B cell (primary cell): ENCODE results near the gene ZIC2. TPM values are rescaled to one million over a fixed set of nuclear protein-coding genes. Genes with fewer than 3 reads are reported as not detected.

ENCODE experiments used
- ATAC-seq: fragments of 200-7000 bp; cut with Tn5 transposase; one replicate; pipeline ENCODE4 v1.10.0; 2021; ENCODE audit warnings: low read depth, mild to moderate bottlenecking, moderate number of reproducible peaks, moderate library complexity
- CTCF ChIA-PET: fragments of 350-600 bp; sonication (Branson Sonifier 250); formaldehyde crosslinking; loops from one replicate; lab custom pipeline; 2021; ENCODE audit warnings: antibody characterized with exemption, inconsistent platforms; lab: Charles Lee
- POLR2A ChIA-PET: fragments of 350-600 bp; sonication (Branson Sonifier 250); formaldehyde crosslinking; loops from one replicate; lab custom pipeline; 2021; ENCODE audit warnings: antibody characterized with exemption; lab: Charles Lee
- DNase-seq: peaks from one replicate; pipeline ENCODE4 v3.0.0; 2013
- H2AFZ ChIP-seq: 2 replicates; pipeline ENCODE4 v1.6.1; 2012; ENCODE audit warnings: mild to moderate bottlenecking, low read depth, low read length; ENCODE audit not compliant: insufficient read depth, poor library complexity, severe bottlenecking
- H3K27ac ChIP-seq, 2 donors: 1 replicate in 1 of 2; 2 replicates in 1 of 2; pipeline ENCODE4 v1.5.1; 2012 to 2013; ENCODE audit warnings: low read length in 2 of 2, mild to moderate bottlenecking in 2 of 2, moderate library complexity in 1 of 2
- H3K27me3 ChIP-seq, 4 experiments: fragments of 200-600 bp in 1 of 4; sonication (generic) in 1 of 4; replicated peaks in 1 of 4; 1 replicate in 2 of 4; 2 replicates in 2 of 4; pipeline versions ENCODE4 v1.6.1 to v1.7.0; 2013 to 2016; ENCODE audit warnings: low read length in 3 of 4, mild to moderate bottlenecking in 2 of 4, mixed read lengths in 1 of 4, moderate library complexity in 1 of 4; ENCODE audit not compliant: insufficient read depth in 4 of 4, control insufficient read depth in 3 of 4; ENCODE audit errors: control extremely low read depth in 1 of 4
- H3K36me3 ChIP-seq, 2 experiments: replicated peaks in 1 of 2; 1 replicate in 1 of 2; 2 replicates in 1 of 2; pipeline versions ENCODE4 v1.6.1 to v1.7.1; 2013; ENCODE audit warnings: low read length in 1 of 2; ENCODE audit not compliant: insufficient read depth in 2 of 2, control insufficient read depth in 1 of 2; ENCODE audit errors: control extremely low read depth in 1 of 2, extremely low read depth in 1 of 2
- H3K4me1 ChIP-seq, 2 donors: fragments of 200-600 bp in 1 of 2; sonication (generic) in 1 of 2; 1 replicate in 1 of 2; 2 replicates in 1 of 2; pipeline versions ENCODE4 v1.5.1 to v1.6.1; 2013 to 2017; ENCODE audit warnings: low read length in 2 of 2; ENCODE audit not compliant: control insufficient read depth in 2 of 2, insufficient read depth in 2 of 2
- H3K4me2 ChIP-seq: replicated peaks from 2 replicates; pipeline ENCODE3; 2012; ENCODE audit warnings: mild to moderate bottlenecking, low read depth, low read length; ENCODE audit not compliant: poor library complexity, severe bottlenecking
- H3K4me3 ChIP-seq, 5 experiments: fragments of 200-600 bp in 1 of 5; sonication (generic) in 1 of 5; 1 replicate in 3 of 5; 2 replicates in 2 of 5; pipeline versions ENCODE4 v1.5.1 to v1.7.0; 2011 to 2016; ENCODE audit warnings: low read length in 4 of 5, mild to moderate bottlenecking in 4 of 5, low read depth in 2 of 5, control low read depth in 1 of 5, moderate library complexity in 1 of 5; ENCODE audit not compliant: insufficient read depth in 1 of 5; ENCODE audit errors: control extremely low read depth in 1 of 5, extremely low read depth in 1 of 5
- H3K79me2 ChIP-seq: fragments of 200-600 bp; sonication (generic); one replicate; pipeline ENCODE4 v1.6.0; 2016; ENCODE audit warnings: low read length; ENCODE audit not compliant: control insufficient read depth, insufficient read depth
- H3K9ac ChIP-seq: fragments of 200-600 bp; sonication (generic); 2 replicates; pipeline ENCODE4 v1.6.1; 2017; ENCODE audit warnings: mild to moderate bottlenecking, low read length, moderate library complexity
- H3K9me3 ChIP-seq, 3 donors: one replicate each; pipeline versions ENCODE4 v1.6.1 to v1.7.1; 2013; ENCODE audit warnings: low read length in 2 of 3; ENCODE audit not compliant: control insufficient read depth in 2 of 3, insufficient read depth in 1 of 3; ENCODE audit errors: control extremely low read depth in 1 of 3
- H4K20me1 ChIP-seq: 2 replicates; pipeline ENCODE4 v1.6.0; 2012; ENCODE audit warnings: mild to moderate bottlenecking, low read length; ENCODE audit not compliant: insufficient read depth, control insufficient read depth, poor library complexity, severe bottlenecking
- H3K27ac Mint-ChIP-seq: one replicate; pipeline ENCODE4 v1.8.0; 2021; ENCODE audit warnings: mixed read lengths
- H3K27me3 Mint-ChIP-seq: one replicate; pipeline ENCODE4 v1.8.0; 2021; ENCODE audit warnings: mixed read lengths
- H3K4me1 Mint-ChIP-seq: one replicate; pipeline ENCODE4 v1.8.0; 2021; ENCODE audit warnings: mixed read lengths
- H3K4me3 Mint-ChIP-seq: one replicate; pipeline ENCODE4 v1.8.0; 2021; ENCODE audit warnings: mixed read lengths
- H3K9me3 Mint-ChIP-seq: one replicate; pipeline ENCODE4 v1.8.0; 2022; ENCODE audit warnings: mixed read lengths; ENCODE audit not compliant: insufficient read depth
- EZH2 ChIP-seq: IDR thresholded peaks from 2 replicates; pipeline ENCODE4 v1.6.1; 2012; ENCODE audit warnings: borderline replicate concordance, low read depth, mild to moderate bottlenecking, moderate library complexity, low read length; ENCODE audit not compliant: insufficient read depth, poor library complexity, severe bottlenecking
- WGBS: methylation state at CpG from one replicate; pipeline ENCODE4 v1.1.5; 2013; ENCODE audit warnings: missing lambda C conversion rate; ENCODE audit not compliant: insufficient coverage; 5-methylcytosine and 5-hydroxymethylcytosine counted together
- intact Hi-C: fragments of 100-400 bp; cut with micrococcal nuclease; formaldehyde crosslinking; loops from one replicate; pipeline ENCODE4 v1.10.0; 2022
- polyA plus RNA-seq: library from polyadenylated mRNA; depleted of rRNA; stranded (reverse); fragments of >200 nt; gene quantifications from 2 replicates; pipeline ENCODE4 v1.2.3, GENCODE V29; 2012
- total RNA-seq, 2 donors: library from RNA; stranded (reverse); fragments of 120-200 nt in 1 of 2; gene quantifications; 1 replicate in 1 of 2; 2 replicates in 1 of 2; pipeline versions ENCODE4 v1.2.3 to v1.2.4, GENCODE V29; 2013 to 2022
- TF ChIP-seq, protein P1 (sequence below): fragments of 200-600 bp; IDR thresholded peaks from one replicate; pipeline ENCODE4 v1.8.0; 2022; ENCODE audit warnings: antibody characterized with exemption, mild to moderate bottlenecking

Gene ZIC2
- total and polyA plus RNA-seq, 2 donors (not counting 1 experiment from before 2014, with no cell fraction given): not detected

GRCh38 chr13:99978799-99979452 is 2.7 kb upstream of the ZIC2 start:
- Mint-ChIP-seq H3K4me1 (peaks cover 8% of the 10 kb centered on the region), H3K4me3 (peak overlapping the region; percentile 50), H3K27me3 (peaks cover 56% of the 10 kb centered on the region), H3K27ac (no peak overlapping the region), H3K9me3 (no peaks in the 10 kb centered on the region)
- Histone ChIP-seq H3K9ac (no peak overlapping the region), H3K4me1 (peaks cover 21 to 58% of the 10 kb centered on the region in 2 donors), H4K20me1 (no peaks in the 10 kb centered on the region), H3K27ac (no peak overlapping the region), H3K79me2 (no peaks in the 10 kb centered on the region), H2AFZ (no peak overlapping the region), H3K4me3 (peak overlapping the region in 1 of 5 experiments; percentile 25), H3K27me3 (peaks cover 4 to 85% (median 74%) of the 10 kb centered on the region in 4 experiments), H3K9me3 (peaks cover 6 to 63% (median 42%) of the 10 kb centered on the region in 3 donors), H3K36me3 (no peaks in the 10 kb centered on the region), H3K4me2 (no peak overlapping the region)
- TF ChIP-seq, protein P1, sequence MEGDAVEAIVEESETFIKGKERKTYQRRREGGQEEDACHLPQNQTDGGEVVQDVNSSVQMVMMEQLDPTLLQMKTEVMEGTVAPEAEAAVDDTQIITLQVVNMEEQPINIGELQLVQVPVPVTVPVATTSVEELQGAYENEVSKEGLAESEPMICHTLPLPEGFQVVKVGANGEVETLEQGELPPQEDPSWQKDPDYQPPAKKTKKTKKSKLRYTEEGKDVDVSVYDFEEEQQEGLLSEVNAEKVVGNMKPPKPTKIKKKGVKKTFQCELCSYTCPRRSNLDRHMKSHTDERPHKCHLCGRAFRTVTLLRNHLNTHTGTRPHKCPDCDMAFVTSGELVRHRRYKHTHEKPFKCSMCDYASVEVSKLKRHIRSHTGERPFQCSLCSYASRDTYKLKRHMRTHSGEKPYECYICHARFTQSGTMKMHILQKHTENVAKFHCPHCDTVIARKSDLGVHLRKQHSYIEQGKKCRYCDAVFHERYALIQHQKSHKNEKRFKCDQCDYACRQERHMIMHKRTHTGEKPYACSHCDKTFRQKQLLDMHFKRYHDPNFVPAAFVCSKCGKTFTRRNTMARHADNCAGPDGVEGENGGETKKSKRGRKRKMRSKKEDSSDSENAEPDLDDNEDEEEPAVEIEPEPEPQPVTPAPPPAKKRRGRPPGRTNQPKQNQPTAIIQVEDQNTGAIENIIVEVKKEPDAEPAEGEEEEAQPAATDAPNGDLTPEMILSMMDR: no peak
- peak; percentile 32 for TF ChIP-seq EZH2
- ATAC-seq (no peak), DNase-seq (peak; percentile 37)
- ChIA-PET CTCF (no interaction called here), POLR2A (no interaction called here)
- 15% methylated on average over 7 of the region's 18 CpGs for WGBS
- intact Hi-C loops: loop anchor here (10.0 kb wide), 1 partner anchor 534 kb away; no protein-coding TSS in a partner anchor

DNA sequence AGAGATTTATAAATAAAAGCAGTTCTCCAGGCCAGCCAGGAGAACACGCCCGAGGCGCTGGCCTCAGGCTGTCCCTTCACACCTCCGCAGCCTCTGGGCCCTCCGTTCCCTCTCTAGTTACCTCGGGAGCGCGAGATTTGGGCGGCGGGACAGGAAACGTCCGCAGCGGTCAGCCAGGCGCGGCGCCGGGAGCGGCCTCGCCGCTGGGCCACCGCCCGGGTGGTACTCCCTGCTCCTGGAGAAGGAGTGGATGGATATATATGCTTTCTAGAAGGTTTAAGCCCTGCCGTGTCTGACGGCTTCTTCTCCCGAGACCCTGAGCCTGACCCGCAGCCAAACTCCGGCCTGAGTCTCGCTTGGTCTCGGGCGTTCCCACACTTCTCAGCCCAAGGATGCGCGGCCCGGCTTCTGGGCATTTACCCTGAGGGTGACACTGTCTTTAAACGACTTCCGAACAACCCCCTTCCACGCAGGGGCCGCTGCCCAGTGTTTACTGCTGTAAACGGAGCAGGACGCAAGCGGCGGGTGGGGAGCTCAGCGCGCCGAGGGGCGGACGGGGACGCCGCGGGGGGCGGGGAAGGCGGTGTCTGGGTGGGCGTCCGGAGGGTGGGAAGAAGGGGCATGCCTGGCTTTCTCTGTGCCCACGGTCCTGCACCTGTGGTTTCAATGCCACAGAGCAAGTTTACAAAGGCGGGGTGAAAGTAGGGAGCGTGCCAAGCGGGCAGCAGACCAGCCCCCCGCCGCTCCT is 2.0 kb upstream of the ZIC2 start:
- peaks cover 3% of the 10 kb centered on the region for H3K9me3 Mint-ChIP-seq
- TF ChIP-seq, protein P1: no peak
- TF ChIP-seq EZH2: no peak
- ChIA-PET POLR2A (no interaction called here), CTCF (no interaction called here)
- WGBS: 8% methylated on average over 58 of the region's 59 CpGs
- H3K27ac ChIP-seq: no peak overlapping the region
- DNase-seq (peak; percentile 44), ATAC-seq (no peak)
- intact Hi-C loops: loop anchor here (2.0 to 10.0 kb wide), 2 partner anchors 15 to 535 kb away; no protein-coding TSS in a partner anchor
- H3K79me2 ChIP-seq: no peaks in the 10 kb centered on the region
- H3K4me2 ChIP-seq: peak overlapping the region; percentile 82
- peaks cover 56% of the 10 kb centered on the region for H3K27me3 Mint-ChIP-seq
- H2AFZ ChIP-seq: peak overlapping the region; percentile 30
- H3K27me3 ChIP-seq: peaks cover 4 to 85% (median 74%) of the 10 kb centered on the region in 4 experiments
- H3K4me3 ChIP-seq: peak overlapping the region in 3 of 5 experiments; percentile 2 to 25 (median 20)
- H3K27ac Mint-ChIP-seq: peak overlapping the region; percentile 63
- H3K4me1 ChIP-seq: peaks cover 21 to 56% of the 10 kb centered on the region in 2 donors
- H3K4me3 Mint-ChIP-seq: peak overlapping the region; percentile 50
- H3K36me3 ChIP-seq: no peaks in the 10 kb centered on the region
- peak overlapping the region; percentile 18 for H3K9ac ChIP-seq
- peaks cover 8% of the 10 kb centered on the region for H3K4me1 Mint-ChIP-seq
- no peaks in the 10 kb centered on the region for H4K20me1 ChIP-seq
- H3K9me3 ChIP-seq: peaks cover 6 to 67% (median 42%) of the 10 kb centered on the region in 3 donors
